ENCODE results near the gene HSPA6. TPM values are rescaled to one million over a fixed set of nuclear protein-coding genes. Genes with fewer than 3 reads are reported as not detected.
"Not testable (repeated sequence)": the region's sequence is repeated elsewhere in the genome, so short reads cannot be mapped to it uniquely, and the experiment has no call there.

Gene HSPA6
- total RNA-seq, 1 donor from 2014 or later, result 1.9 TPM

- DNase-seq (ENCODE audit: low spot score); intact Hi-C loops (cut with DNase I): not testable (repeated sequence)
Measured at GRCh38 chr1:161554815-161555417, 30.6 kb downstream of the HSPA6 start.

- intact Hi-C loops (cut with DNase I); DNase-seq (ENCODE audit: low spot score): not testable (repeated sequence)
Measured at GRCh38 chr1:161556143-161556542, 31.8 kb downstream of the HSPA6 start.

- intact Hi-C loops (cut with DNase I), result not testable (repeated sequence)
Measured at GRCh38 chr1:161556990-161557389, 32.6 kb downstream of the HSPA6 start.

GRCh38 chr1:161557506-161558450 lies 33.4 kb downstream of the HSPA6 start:
- DNase-seq (ENCODE audit: low spot score); intact Hi-C loops (cut with DNase I): not testable (repeated sequence)

More at GRCh38 chr1:161556990-161557389, 32.6 kb downstream of the HSPA6 start:
- DNase-seq (ENCODE audit: low spot score), result not testable (repeated sequence)

- DNase-seq (ENCODE audit: low spot score), result not testable (repeated sequence)
- intact Hi-C loops (cut with DNase I), result loop anchor here (10.0 kb wide), 1 partner anchor 174 kb away; no protein-coding TSS in a partner anchor
Measured at GRCh38 chr1:161560960-161561715, 36.8 kb downstream of the HSPA6 start.

- intact Hi-C loops (cut with DNase I), result loop anchor here (10.0 kb wide), 1 partner anchor 172 kb away; no protein-coding TSS in a partner anchor
- not testable (repeated sequence) for DNase-seq (ENCODE audit: low spot score)
Measured at GRCh38 chr1:161562441-161562840, 38.1 kb downstream of the HSPA6 start.

- DNase-seq (ENCODE audit: low spot score), result not testable (repeated sequence)
- intact Hi-C loops (cut with DNase I), result loop anchor here (10.0 kb wide), 1 partner anchor 171 kb away; no protein-coding TSS in a partner anchor
Measured at GRCh38 chr1:161563522-161563921, 39.2 kb downstream of the HSPA6 start.

- intact Hi-C loops (cut with DNase I), result loop anchor here (10.0 kb wide), 1 partner anchor 168 kb away; no protein-coding TSS in a partner anchor
- not testable (repeated sequence) for DNase-seq (ENCODE audit: low spot score)
Measured at GRCh38 chr1:161566602-161566960, 42.2 kb downstream of the HSPA6 start.

GRCh38 chr1:161571703-161572102 lies 47.4 kb downstream of the HSPA6 start:
- DNase-seq (ENCODE audit: low spot score); intact Hi-C loops (cut with DNase I): not testable (repeated sequence)

Other genes with a start within 250 kb of the HSPA6 start
- gene MPZ, start 214.6 kb upstream of the HSPA6 start, total RNA-seq, result 1.5 TPM
- 306 TPM for gene SDHC, start 210.2 kb upstream of the HSPA6 start, total RNA-seq
- not detected for gene CFAP126, start 156.7 kb upstream of the HSPA6 start, total RNA-seq
- 19.2 TPM for gene FCGR2A, start 19.1 kb upstream of the HSPA6 start, total RNA-seq
- gene FCGR3A, start 25.3 kb downstream of the HSPA6 start, total RNA-seq, result 14.7 TPM
- gene FCGR3B, start 106.6 kb downstream of the HSPA6 start, total RNA-seq, result 8.4 TPM
- gene FCGR2B, start 138.6 kb downstream of the HSPA6 start, total RNA-seq, result 5.6 TPM
- gene FCRLA, start 182.7 kb downstream of the HSPA6 start, total RNA-seq, result 0.40 TPM
- 0.38 TPM for gene FCRLB, start 197.0 kb downstream of the HSPA6 start, total RNA-seq
- gene DUSP12, start 225.2 kb downstream of the HSPA6 start, total RNA-seq, result 8.2 TPM
- gene ATF6, start 241.8 kb downstream of the HSPA6 start, total RNA-seq, result 14.9 TPM